ENCODE measurements around the gene LRMDA.

GRCh38 chr10:75658915-75659314 lies 227.5 kb downstream of the LRMDA start:
- TF ChIP-seq POLR2A (IDR thresholded peaks at IDR 0.05; ENCODE audit: low read length) = no peak
- TF ChIP-seq CBX2 (IDR thresholded peaks at IDR 0.05; ENCODE audit: borderline replicate concordance, low read depth) = no peak

Data from A549 (cell line).